ENCODE data around the gene FBXO34. TPM values are rescaled to one million over a fixed set of nuclear protein-coding genes. Genes with fewer than 3 reads are reported as not detected.

Gene FBXO34, protein sequence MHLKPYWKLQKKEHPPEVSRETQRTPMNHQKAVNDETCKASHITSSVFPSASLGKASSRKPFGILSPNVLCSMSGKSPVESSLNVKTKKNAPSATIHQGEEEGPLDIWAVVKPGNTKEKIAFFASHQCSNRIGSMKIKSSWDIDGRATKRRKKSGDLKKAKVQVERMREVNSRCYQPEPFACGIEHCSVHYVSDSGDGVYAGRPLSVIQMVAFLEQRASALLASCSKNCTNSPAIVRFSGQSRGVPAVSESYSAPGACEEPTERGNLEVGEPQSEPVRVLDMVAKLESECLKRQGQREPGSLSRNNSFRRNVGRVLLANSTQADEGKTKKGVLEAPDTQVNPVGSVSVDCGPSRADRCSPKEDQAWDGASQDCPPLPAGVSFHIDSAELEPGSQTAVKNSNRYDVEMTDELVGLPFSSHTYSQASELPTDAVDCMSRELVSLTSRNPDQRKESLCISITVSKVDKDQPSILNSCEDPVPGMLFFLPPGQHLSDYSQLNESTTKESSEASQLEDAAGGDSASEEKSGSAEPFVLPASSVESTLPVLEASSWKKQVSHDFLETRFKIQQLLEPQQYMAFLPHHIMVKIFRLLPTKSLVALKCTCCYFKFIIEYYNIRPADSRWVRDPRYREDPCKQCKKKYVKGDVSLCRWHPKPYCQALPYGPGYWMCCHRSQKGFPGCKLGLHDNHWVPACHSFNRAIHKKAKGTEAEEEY
- total RNA-seq (2014; rRNA removed; shearing (Covaris generic)): 23.0 and 29.7 TPM in 2 replicates

DNA sequence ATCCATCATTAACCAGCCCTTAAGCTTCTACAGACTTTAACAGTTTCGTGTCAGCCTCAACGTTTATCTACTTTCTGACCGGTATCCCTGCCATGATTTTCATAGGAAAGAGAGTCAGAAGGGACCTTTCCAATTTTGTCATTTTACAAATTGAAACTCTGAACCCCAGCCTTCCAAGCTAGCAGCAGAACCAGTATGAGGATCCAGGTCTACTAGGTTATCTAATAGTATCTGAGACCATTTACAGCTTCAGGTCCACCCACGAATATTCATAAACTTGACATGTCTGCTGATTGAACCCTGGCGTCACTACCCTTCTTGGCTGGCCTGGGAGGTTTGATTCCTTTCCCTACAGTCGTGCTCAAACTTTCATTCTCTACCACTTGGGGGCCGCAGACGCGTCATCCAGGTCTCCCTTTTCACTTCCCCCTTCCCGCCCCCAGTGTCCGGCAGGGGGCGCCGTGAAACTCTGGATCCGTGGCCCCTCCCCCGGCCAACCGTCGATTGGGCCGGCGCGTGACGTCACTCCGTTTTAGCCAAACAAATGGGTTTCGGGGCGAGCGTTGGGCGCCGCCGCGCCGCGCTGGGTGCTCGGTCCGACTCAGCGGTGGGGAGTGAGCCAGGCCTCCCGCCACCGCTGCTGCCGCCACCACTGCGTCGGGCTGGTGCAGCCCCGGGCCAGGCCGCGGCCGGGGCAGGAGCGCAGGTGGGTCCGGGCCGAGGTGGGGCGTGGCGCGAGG lies at the start of gene FBXO34:
Gene FBXO34 (plus strand): TSS at position 590 of the 740 bp plus-strand sequence. CDS start 78,970 bp downstream, outside the sequence.
- peak; percentile 98 for DNase-seq (ENCODE audit: low spot score)
- in situ Hi-C loops (cut with HindIII; ENCODE audit: low sequenced_read_pairs): no loop called here

DNA sequence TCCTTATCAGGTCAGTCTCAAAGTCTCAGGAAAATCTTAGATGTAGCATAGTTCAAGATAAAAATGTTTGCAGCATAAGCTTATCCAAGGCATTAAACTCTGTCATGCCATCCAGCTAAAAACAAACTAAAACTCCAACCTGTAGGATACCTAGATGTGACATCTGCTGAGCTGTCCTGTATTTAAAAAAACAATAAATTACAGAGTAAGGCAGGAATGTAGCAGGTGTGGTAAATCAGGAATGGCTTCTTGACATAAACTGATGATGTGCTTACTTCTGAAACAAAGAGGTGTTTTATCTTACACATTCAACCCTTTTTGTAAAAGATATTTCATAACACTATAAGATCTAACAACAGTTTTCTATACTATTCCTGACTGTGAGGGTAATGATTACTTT lies 49.3 kb upstream of the FBXO34 start:
- DNase-seq (ENCODE audit: low spot score): no peak
- in situ Hi-C loops (cut with HindIII; ENCODE audit: low sequenced_read_pairs): no loop called here

DNA sequence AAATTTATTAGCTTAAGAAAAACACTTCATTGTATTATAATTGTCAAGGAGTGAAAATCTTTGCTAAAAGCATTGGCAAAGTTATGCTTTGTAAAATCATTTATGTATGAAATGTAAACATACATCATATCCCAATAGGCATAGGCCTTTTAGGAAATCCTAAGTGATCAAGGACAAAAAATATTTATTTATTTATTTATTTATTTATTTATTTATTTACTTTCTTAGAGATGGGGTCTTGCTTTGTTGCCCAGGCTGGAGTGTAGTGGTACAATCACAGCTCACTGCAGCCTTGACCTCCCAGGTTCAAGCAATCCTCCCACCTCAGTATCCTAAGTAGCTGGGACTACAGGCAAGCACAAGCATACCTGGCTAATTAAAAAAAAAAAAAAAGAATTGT lies 47.9 kb upstream of the FBXO34 start:
- DNase-seq (ENCODE audit: low spot score): no peak
- in situ Hi-C loops (cut with HindIII; ENCODE audit: low sequenced_read_pairs): no loop called here

DNA sequence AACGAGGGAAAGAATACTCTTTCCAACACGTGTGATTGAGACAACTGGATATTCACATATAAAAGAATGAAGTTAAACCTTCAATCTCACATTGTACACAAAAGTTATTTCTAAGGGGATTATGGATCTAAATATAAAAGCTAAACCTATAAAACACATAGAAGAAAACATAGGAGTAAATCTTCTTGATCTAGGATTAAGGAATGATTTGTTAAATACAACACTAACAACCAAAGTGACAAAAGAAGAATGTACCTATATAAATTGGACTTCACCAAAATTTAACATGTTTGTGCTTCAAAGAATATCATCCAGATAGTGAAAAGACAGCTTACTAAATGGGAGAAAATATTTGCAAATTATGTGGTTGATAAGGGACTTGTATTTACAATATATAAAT lies 43.0 kb upstream of the FBXO34 start:
- in situ Hi-C loops (cut with HindIII; ENCODE audit: low sequenced_read_pairs): no loop called here
- no peak for DNase-seq (ENCODE audit: low spot score)

DNA sequence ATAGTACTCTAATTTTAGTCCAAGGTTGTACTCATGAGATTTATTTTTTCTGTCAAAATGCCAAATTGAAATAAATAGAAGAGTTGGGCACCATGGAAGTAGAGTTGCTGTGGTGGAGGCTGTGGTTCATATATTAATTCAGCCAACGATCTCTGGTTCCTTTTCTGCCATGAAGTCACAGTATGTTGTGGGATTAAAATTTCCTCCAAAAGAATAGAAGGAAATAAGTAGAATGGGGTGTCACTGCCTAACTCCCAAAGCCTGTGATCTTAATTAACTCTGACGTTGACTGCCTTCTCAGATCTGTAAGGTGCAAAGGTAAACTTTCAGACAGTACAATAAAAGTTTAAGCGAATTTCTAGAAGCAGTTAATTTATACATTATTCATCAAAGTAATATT lies 37.6 kb upstream of the FBXO34 start:
- in situ Hi-C loops (cut with HindIII; ENCODE audit: low sequenced_read_pairs): no loop called here
- DNase-seq (ENCODE audit: low spot score): no peak

DNA sequence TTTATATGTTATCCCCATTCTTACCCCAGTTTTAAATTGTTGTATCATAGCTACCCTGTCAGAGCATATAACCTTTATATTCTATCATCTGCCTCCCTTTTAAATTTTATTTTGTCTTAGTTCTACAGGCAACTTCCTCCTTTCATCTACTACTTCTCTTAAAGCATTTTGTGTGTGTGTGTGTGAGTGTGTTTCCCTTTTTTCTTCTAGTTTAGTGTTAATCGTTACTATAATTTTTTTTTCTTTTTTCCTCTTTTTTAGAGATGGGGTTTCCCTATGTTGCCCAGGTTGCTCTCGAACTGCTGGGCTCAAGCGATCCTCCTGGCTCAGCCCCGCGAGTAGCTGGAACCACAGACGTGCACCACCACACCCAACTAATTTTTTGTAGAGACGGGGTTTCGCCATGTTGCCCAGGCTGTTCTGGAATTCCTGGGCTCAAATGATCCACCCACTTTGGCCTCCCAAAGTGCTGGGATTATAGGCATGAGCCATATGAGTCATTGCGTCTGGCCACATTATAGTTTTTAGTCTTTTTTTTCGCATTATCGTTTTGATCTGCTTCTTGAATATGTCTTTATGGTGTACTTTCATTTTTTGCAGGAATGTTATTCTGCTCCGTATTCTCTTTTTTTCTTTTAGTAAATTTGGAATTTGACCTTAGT lies 33.1 kb upstream of the FBXO34 start:
- no peak for DNase-seq (ENCODE audit: low spot score)
- in situ Hi-C loops (cut with HindIII; ENCODE audit: low sequenced_read_pairs): no loop called here

DNA sequence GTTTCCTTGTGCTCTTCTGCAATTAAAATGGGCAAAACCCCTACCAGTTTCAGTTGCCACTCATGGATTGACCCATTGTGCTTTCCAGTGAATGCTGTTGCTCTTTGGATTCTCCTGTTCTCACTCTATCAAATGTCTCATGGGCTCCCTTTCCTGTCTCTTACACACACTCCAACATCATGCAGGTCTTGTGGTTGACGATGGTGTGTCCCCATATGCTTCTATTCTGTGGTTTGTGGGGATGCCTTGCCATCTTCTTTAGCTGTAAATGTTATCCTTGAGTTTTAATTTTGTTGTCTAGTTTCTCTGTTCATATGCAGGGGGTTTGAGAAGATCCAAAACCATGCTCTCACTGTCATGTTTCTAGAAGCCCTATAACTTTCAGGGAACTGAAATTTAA lies 31.9 kb upstream of the FBXO34 start:
- in situ Hi-C loops (cut with HindIII; ENCODE audit: low sequenced_read_pairs): no loop called here
- DNase-seq (ENCODE audit: low spot score): no peak

DNA sequence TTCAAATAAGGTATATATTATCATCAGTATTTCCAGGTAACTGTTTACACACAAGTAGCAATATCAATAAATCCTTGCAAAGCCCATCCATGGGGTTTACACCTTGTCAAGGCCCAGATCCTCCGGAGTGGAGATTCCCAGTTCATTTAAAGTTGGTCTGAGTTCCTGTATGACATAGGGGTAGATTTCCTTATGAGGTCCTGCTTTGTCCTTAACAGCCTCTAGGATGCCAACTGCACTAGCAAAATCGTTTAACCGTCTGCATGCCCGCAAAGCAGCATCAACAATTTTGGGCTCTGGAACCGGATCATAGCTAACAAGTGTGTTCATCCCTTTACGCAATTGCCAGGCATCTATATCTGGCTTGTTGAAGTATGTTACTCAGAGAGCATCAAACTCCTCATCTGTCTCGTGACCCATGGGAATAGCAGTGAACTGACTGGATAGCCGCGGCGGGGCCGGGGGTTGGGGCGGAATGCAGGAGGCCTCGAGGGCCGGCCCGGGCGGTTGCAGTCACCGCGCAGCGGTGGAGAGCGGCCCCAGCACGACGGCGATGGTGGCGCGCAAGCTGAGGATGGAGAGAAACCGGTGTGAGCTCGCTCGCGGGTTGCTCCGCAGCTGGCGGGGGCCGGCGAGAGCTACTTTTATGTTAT lies 30.6 kb upstream of the FBXO34 start:
- DNase-seq (ENCODE audit: low spot score): no peak
- in situ Hi-C loops (cut with HindIII; ENCODE audit: low sequenced_read_pairs): no loop called here

DNA sequence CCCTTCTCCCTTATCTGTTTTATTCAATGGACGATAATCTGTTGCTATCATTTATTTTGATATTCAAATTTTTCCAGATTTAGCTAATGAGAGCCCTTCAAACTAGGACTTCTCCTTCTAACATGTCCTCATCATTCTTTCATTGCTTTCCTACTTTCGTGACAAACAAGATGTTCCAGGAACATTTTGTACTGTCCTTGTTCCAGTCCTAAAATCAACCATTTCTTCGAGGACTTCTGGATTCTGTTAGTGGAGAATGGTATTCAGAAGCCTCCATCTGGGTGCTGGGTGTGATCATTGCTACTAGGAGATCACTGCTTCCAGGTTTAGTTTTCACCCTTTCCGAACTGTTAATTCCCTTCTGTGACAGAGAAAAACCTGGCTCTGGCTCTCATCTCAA lies 29.5 kb upstream of the FBXO34 start:
- DNase-seq (ENCODE audit: low spot score): no peak

DNA sequence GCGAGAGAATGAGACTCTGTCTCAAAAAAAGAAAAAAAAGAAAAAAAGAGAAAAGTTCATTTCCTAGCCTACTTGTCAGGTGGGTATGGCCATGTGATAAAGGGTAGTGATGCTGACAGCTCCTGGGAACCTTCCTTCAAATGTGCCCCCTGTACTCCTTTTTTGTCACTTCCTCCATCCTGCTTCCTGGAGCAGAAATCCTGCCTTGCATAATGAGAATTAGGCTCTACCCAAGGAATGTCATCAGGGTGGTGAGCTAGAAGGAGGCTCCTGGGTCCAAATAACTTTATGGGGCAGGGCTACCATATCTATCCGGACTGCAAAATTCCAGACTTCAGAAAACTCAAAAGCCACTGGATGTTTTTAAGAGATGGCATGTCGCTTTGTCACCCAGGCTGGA lies 27.8 kb upstream of the FBXO34 start:
- in situ Hi-C loops (cut with HindIII; ENCODE audit: low sequenced_read_pairs): no loop called here
- DNase-seq (ENCODE audit: low spot score): no peak

More for the DNA sequence above, 29.5 kb upstream of the FBXO34 start:
- in situ Hi-C loops (cut with HindIII; ENCODE audit: low sequenced_read_pairs): no loop called here

DNA sequence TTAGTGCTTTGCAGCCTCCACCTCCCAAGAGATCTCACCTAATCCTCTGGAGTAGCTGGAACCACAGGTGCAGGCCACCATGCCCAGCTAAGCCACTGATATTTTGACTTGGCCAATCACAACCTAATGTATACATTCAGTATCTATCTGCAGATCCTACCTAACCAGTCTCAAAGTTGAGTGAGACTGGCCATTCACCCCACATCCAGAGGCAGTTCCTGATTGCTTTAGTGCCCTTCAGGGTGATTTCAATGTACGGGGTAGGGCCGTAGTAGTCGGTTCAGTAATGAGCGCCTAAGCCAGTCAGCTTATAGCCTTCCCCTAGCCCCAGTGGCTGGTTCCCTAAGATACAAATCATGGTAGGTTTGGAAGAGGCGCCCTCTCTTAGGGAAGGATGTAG lies 27.4 kb upstream of the FBXO34 start:
- in situ Hi-C loops (cut with HindIII; ENCODE audit: low sequenced_read_pairs): no loop called here
- DNase-seq (ENCODE audit: low spot score): no peak

DNA sequence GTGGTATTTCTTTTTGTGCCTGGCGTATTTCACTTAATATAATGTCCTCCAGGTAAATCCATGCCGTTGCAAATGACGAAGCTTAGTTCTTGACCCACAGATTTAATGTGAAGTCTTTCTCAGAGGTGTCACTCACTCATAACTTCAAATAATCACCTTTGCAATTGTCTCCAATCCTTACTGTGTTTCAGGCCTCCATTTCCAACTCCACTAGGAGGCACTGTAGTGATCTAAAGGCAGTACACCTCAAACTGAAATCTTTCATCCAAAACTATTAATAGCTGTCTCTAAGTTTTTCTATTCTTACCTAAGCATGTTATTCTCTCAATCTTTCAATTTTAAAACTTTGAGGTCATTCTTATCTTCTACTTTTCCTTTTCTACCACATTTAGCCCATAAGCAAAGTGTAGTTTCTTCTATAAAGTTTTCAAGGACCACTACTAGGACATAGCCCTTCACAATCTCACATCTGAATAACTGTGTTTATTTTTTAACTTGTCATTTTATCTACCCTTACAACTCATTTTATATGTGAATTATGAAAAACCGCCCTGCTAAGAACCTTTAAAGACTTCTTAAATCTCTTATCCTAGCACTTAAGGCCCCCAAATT lies 25.5 kb upstream of the FBXO34 start:
- in situ Hi-C loops (cut with HindIII; ENCODE audit: low sequenced_read_pairs): no loop called here
- DNase-seq (ENCODE audit: low spot score): peak; percentile 18

DNA sequence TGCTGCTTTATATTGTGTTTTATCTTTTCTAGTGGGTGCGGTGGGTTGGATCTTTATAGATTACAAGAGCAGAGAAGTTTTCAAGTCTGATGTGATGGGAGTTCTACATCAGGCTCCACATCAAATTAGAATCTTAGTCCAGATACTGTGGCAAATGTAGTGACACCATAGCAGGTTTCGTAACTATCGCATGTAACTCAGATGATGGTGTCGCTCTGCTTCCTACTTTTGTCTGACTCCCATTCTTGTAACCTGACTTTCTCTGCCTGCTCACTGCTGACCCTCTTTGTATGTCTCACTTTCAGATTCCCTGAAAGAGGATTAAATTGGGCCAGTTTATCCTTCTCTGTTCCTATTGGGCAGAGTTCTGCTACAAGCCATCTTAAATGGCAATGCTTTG lies 22.8 kb upstream of the FBXO34 start:
- DNase-seq (ENCODE audit: low spot score): no peak
- in situ Hi-C loops (cut with HindIII; ENCODE audit: low sequenced_read_pairs): no loop called here

DNA sequence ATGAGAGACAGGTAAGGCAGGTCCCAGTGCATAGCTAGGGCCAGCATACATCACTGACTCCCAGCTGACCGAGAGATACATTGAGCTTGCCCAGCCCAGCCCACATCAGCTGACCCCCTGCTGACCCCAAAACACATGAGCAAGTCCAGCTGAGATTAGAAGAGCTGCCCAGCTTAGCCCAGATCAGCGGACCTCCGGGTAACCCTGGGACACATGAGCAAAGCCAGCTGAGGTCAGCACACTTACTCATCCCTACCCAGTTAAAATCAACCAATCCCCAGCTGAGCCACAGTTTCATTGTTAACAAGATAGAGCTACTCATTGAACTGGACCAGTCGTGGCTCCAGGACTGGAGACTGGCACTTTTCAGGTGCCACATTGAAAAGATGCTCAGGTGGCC lies 21.8 kb upstream of the FBXO34 start:
- in situ Hi-C loops (cut with HindIII; ENCODE audit: low sequenced_read_pairs): no loop called here

DNA sequence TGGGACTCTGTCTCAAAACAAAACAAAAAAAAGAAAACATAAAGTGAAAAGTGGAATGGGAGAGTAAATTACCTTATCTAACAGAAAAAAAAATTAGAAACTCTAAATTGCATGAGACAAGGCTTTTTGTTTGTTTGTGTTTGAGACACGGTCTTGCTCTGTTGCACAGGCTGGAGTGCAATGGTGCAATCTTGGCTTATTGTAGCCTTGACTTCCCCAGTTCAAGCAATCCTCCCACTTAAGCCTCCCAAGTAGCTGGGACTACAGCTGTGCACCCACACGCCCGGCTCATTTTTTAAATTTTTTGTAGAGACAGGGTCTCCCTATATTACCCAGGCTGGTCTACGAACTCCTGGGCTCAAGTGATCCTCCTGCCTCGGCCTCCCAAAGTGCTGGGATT lies 17.9 kb upstream of the FBXO34 start:
- DNase-seq (ENCODE audit: low spot score): no peak
- in situ Hi-C loops (cut with HindIII; ENCODE audit: low sequenced_read_pairs): no loop called here

More for the DNA sequence above, 21.8 kb upstream of the FBXO34 start:
- DNase-seq (ENCODE audit: low spot score): no peak

DNA sequence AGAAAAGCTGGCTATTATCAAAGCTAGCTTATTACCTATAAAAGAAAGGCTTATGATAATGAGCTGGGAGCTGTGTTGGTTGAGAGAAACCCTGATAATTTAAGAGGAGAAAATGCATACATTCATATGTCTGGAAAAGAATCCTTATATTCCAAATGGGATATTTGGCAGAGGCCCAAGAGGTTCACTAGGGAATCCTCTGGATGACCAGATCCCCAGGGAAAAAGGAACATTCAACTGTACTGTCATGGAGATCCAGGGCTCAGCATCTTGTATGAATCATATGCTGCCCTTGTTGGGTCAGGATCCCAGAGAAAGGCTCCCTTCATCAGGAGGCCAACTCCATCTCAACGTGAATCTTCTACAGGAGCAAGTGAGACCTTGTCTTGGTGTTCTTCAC lies 16.6 kb upstream of the FBXO34 start:
- DNase-seq (ENCODE audit: low spot score): no peak
- in situ Hi-C loops (cut with HindIII; ENCODE audit: low sequenced_read_pairs): no loop called here

DNA sequence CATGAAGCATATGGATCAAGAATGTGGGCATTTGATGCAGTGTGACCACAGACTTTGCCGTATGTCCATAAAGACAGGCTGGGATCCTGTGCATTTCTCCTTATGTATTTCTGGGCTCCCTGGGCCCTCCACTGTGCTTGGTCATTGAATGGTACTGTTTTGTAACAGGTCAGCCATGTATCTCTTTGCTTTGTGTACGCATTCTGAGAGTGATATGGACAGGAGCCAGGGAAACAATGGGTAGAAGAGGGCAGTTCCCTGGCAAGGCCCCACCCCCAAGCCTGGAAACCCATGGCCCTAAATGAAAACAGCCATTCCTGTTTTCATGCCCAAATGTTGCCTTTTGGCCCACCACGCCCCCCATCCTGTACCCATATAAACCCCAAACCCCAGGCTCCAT lies 15.2 kb upstream of the FBXO34 start:
- in situ Hi-C loops (cut with HindIII; ENCODE audit: low sequenced_read_pairs): no loop called here
- no peak for DNase-seq (ENCODE audit: low spot score)

DNA sequence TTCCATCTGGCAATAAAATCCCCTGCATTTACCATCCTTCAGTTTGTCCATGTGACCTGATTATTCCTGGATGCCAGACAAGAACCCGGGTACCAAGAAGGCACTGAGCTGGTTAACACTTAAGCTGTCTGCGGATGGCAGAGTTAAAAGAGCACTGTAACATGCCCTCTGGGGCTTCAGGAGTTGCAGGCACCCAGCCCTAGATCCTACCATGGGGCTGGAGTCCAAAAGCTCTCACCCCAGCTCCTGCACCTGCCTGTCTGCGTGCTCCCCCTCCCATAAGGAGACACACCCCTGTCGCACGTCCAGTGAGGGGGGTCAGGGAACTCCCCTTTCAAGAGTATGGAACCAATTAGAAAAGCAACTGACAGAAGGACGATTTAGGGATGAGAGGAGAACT lies 14.6 kb upstream of the FBXO34 start:
- in situ Hi-C loops (cut with HindIII; ENCODE audit: low sequenced_read_pairs): no loop called here
- DNase-seq (ENCODE audit: low spot score): no peak

DNA sequence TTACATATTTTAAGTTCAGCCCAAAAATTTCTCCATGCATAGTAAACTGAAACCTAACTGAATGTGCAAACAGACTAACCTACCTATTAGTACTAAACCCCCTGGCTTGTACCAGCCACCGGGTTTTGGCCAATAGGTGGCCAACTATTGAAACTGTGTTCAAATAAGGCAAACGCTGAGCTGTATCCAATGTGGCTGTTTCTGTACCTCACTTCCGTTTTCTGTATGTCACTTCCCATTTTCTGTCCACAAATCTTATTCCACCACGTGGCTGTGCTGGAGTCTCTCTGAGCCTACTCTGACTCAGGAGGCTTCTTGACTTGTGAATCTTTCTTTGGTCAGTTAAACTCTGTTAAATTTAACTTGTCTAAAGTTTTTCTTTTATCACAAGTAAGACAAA lies 6.0 kb upstream of the FBXO34 start:
- no peak for DNase-seq (ENCODE audit: low spot score)
- in situ Hi-C loops (cut with HindIII; ENCODE audit: low sequenced_read_pairs): no loop called here

Measured in G401 (cell line).